Ovary (tissue), 9 donors: ENCODE results near the gene IKZF4. TPM values are rescaled to one million over a fixed set of nuclear protein-coding genes. Genes with fewer than 3 reads are reported as not detected.
"Not testable (repeated sequence)": the region's sequence is repeated elsewhere in the genome, so short reads cannot be mapped to it uniquely, and the experiment has no call there.

Source experiments
- DNase-seq, 5 donors: peaks; one replicate each; pipeline ENCODE4 v3.0.0-alpha.2; 2019 to 2020
- H3K27ac ChIP-seq, 2 donors: fragments of 200-600 bp; one replicate each; pipeline versions ENCODE4 v1.5.1 to v1.8.0; 2019 to 2022
- H3K27me3 ChIP-seq: fragments of 200-600 bp; one replicate; pipeline ENCODE4 v1.8.0; 2022
- H3K36me3 ChIP-seq: fragments of 200-600 bp; sonication (generic); one replicate; pipeline ENCODE4 v1.5.1; 2019
- H3K4me1 ChIP-seq: one replicate; pipeline ENCODE4 v1.8.1; 2013; ENCODE audit warnings: mild to moderate bottlenecking, moderate library complexity; ENCODE audit not compliant: insufficient read depth
- H3K4me3 ChIP-seq: fragments of 200-600 bp; sonication (generic); one replicate; pipeline ENCODE4 v1.5.1; 2017
- H3K9me3 ChIP-seq, 2 donors: fragments of 200-600 bp in 1 of 2; sonication (generic) in 1 of 2; one replicate each; pipeline versions ENCODE4 v1.5.1 to v1.8.1; 2013 to 2019; ENCODE audit warnings: mild to moderate bottlenecking in 1 of 2, moderate library complexity in 1 of 2
- EP300 ChIP-seq: sonication (generic); formaldehyde crosslinking; IDR thresholded peaks from one replicate; pipeline ENCODE4 v1.6.1; 2017; ENCODE audit warnings: antibody characterized with exemption
- POLR2A ChIP-seq: fragments of 450-650 bp; IDR thresholded peaks from one replicate; pipeline ENCODE4 v1.6.1; 2017; ENCODE audit warnings: antibody characterized with exemption, mild to moderate bottlenecking, moderate library complexity
- WGBS, 3 donors: extraction: QIAGEN DNeasy Blood & Tissue Kit in 1 of 3; methylation state at CpG; one replicate each; pipeline versions ENCODE4 v1.1.5 to v1.1.7; 2013 to 2017; 5-methylcytosine and 5-hydroxymethylcytosine counted together
- intact Hi-C, 4 donors: fragments of 100-400 bp; cut with DNase I; formaldehyde crosslinking; loops; one replicate each; pipeline versions ENCODE4 v1.11.0 to v1.15.1; 2022 to 2023
- polyA plus RNA-seq, 2 donors: library from polyadenylated mRNA; stranded (reverse); fragments of 200-250 nt in 1 of 2; fragments of 350-450 nt in 1 of 2; fragmentation: Illumina TruSeq in 1 of 2; extraction: RNeasy Lipid Tissue Mini Kit (QIAGEN cat#74804) in 1 of 2; gene quantifications; one replicate each; pipeline ENCODE4 v1.2.3, GENCODE V29; 2013 to 2014
- total RNA-seq, 7 donors: library from RNA; depleted of rRNA in 2 of 7; stranded (reverse); fragments of >200 nt in 2 of 7; fragmentation: NEBNext Ultra II Directional in 3 of 7; extraction: Animal tissue kit (Norgen Biotek cat#: 25700) in 3 of 7; gene quantifications; one replicate each; pipeline versions ENCODE4 v1.1.0 to v1.2.4, GENCODE V29; 2016 to 2023
- TF ChIP-seq, protein P1 (sequence below), 3 donors: fragments of 450-650 bp in 2 of 3; fragments of 200-600 bp in 1 of 3; IDR thresholded peaks; one replicate each; pipeline versions ENCODE4 v1.5.1 to v1.8.0; 2016 to 2022; ENCODE audit warnings: antibody characterized with exemption in 3 of 3, mild to moderate bottlenecking in 1 of 3
- donor health status: DM: no; HTN: no; CAD: no; lungs with moderate emphysema.
- donor health status: DM: no; HTN: no; CAD: no.
- donor health status: Bipolar disorder and iron deficiency.
- donor health status: DM: yes; HTN: yes; CAD: no.
- donor health status: DM: no; HTN: no; CAD: no.
- donor health status: DM: yes; HTN: yes; CAD: no.

Gene IKZF4
- total and polyA plus RNA-seq, 9 donors, result 4.0 to 33.2 (median 15.9) TPM

DNA sequence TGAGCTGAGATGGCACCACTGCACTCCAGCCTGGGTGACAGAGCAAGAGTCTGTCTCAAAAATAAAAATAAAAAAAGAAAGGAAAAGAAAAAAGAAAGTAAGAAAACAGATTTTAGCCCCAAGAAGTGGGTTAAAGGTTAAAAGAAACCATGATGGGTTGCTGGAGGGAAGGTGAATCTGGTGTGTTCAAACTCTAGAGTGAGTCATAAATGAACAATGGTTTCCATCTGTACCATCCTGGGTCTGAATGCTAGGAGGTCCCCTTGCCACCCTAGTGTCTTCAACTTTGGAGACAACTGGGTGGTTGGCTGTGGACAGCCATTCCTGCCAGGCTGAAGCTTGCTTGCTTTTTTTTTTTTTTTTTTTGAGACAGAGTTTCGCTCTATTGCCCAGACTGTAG is 19.3 kb downstream of the IKZF4 start:
- intact Hi-C loops, result loop anchor here in 3 of 4 donors (2.0 to 10.0 kb wide), 3 partner anchors 43 to 295 kb away; partner anchors contain the start of genes SUOX (in 3 of the 3) and GDF11 (in 1 of the 3)
- 93 to 100% (median 100%) methylated on average over 1 of the region's 1 CpG for WGBS, 3 donors
- Histone ChIP-seq H3K9me3 (no peaks in the 10 kb centered on the region), H3K4me1 (no peaks in the 10 kb centered on the region), H3K36me3 (no peaks in the 10 kb centered on the region), H3K27ac (no peak overlapping the region), H3K4me3 (no peak overlapping the region), H3K27me3 (no peaks in the 10 kb centered on the region)
- DNase-seq, result no peak
- TF ChIP-seq POLR2A, result no peak
- TF ChIP-seq EP300, result no peak
- TF ChIP-seq, protein P1, sequence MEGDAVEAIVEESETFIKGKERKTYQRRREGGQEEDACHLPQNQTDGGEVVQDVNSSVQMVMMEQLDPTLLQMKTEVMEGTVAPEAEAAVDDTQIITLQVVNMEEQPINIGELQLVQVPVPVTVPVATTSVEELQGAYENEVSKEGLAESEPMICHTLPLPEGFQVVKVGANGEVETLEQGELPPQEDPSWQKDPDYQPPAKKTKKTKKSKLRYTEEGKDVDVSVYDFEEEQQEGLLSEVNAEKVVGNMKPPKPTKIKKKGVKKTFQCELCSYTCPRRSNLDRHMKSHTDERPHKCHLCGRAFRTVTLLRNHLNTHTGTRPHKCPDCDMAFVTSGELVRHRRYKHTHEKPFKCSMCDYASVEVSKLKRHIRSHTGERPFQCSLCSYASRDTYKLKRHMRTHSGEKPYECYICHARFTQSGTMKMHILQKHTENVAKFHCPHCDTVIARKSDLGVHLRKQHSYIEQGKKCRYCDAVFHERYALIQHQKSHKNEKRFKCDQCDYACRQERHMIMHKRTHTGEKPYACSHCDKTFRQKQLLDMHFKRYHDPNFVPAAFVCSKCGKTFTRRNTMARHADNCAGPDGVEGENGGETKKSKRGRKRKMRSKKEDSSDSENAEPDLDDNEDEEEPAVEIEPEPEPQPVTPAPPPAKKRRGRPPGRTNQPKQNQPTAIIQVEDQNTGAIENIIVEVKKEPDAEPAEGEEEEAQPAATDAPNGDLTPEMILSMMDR (IDR thresholded peaks at IDR 0.05), result no peak

DNA sequence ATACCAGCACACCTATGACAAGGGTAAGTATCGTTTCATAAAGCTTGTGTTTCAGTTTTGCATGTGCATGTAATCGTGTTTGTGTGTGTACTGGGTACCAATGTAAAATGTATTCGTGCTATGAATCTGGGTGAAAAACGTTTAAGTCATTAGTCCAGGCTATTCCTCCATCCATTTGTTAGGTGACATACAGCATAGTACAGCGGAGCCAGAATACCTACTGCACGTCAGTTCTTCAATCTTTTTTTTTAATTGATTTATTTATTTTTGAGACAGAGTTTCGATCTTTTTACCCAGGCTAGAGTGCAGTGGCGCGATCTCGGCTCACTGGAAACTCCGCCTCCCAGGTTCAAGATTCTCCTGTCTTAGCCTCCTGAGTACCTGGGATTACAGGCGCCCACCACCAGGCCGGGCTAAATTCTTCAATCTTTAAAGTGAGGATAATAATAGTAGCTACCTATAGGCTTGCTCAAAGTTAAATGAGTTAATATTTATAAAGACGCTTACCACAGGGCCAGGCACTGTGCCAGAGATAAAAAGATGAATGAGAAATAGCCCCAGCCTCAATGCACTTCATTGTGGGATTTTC is 20.2 kb downstream of the IKZF4 start:
- H3K27me3 ChIP-seq, result no peaks in the 10 kb centered on the region
- no peaks in the 10 kb centered on the region for H3K36me3 ChIP-seq
- H3K9me3 ChIP-seq, result no peaks in the 10 kb centered on the region
- peak in 2 of 5 donors; percentile 40 to 41 for DNase-seq
- H3K27ac ChIP-seq, result peak overlapping the region; percentile 84 to 94
- intact Hi-C loops, result loop anchor here in 3 of 4 donors (2.0 to 10.0 kb wide), 3 partner anchors 44 to 296 kb away; partner anchors contain the start of genes SUOX (in 3 of the 3) and GDF11 (in 1 of the 3)
- 51 to 63% (median 53%) methylated on average over 14 of the region's 14 CpGs for WGBS, 3 donors
- H3K4me1 ChIP-seq, result no peaks in the 10 kb centered on the region
- peak overlapping the region; percentile 85 for H3K4me3 ChIP-seq
- no peak for TF ChIP-seq EP300
- TF ChIP-seq, protein P1 (IDR thresholded peaks at IDR 0.05), result peak in 1 of 3 donors; percentile 32

DNA sequence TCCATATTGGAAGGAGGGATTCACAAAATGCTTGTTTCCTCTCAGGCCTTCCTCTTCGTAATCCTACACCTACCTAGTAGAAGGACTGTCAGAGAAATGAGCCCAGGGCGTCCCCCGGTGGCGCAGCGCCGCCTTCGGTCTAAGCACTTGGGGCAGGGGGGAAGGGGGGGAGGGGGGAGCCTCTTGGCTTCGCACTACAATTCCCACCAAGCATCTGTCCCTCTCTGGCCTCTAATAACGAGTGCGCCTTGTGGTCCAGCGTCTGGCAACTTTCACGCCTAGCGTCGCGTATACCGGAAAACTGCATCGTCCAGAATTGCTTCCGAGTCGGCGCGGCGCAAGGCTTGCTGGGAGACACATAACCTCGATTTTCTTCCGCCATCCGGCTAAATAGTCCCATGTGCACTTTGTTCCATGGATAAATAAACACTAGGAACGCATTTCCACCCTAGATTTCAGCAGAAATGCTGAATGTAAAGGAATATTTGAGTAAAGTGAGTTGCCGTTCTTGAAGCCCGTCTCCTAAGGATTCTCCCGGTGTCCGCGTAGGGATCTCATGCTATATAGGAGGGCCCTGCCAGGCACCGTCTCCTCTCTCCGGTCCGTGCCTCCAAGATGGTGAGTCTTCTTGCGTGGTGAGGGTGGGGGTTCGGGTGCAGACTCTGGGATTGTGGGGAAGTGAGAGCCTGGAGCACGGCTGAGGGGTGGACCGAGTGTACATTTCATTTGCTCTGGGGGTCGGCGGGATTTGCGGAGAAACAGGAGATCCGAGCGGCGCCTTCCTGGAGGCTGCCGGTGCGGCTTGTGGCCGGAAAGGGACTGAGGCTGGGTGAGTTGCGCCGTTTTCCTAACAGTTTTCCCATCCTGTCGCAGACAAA is 20.9 kb downstream of the IKZF4 start, which contains the start of gene RPS26:
RPS26 (plus strand) TSS at position 367 of the 878 bp plus-strand sequence; CDS start at position 616, 249 bp downstream.
- DNase-seq, result peak; percentile 96 to 98 (median 97)
- Histone ChIP-seq H3K27me3 (no peaks in the 10 kb centered on the region), H3K36me3 (no peaks in the 10 kb centered on the region), H3K4me1 (no peaks in the 10 kb centered on the region), H3K27ac (peak within 1 kb of the TSS; percentile 84 to 94), H3K9me3 (no peaks in the 10 kb centered on the region), H3K4me3 (peak within 1 kb of the TSS; percentile 85)
- WGBS, 3 donors, result 0% methylated on average over 50 of the region's 50 CpGs
- intact Hi-C loops, result loop anchor here in 3 of 4 donors (2.0 to 10.0 kb wide), 3 partner anchors 45 to 297 kb away; partner anchors contain the start of genes SUOX (in 3 of the 3) and GDF11 (in 1 of the 3)
- TF ChIP-seq EP300 (peak; percentile 54), POLR2A (peak; percentile 94)
- TF ChIP-seq, protein P1 (IDR thresholded peaks at IDR 0.05), result peak in 2 of 3 donors; percentile 35 to 36

DNA sequence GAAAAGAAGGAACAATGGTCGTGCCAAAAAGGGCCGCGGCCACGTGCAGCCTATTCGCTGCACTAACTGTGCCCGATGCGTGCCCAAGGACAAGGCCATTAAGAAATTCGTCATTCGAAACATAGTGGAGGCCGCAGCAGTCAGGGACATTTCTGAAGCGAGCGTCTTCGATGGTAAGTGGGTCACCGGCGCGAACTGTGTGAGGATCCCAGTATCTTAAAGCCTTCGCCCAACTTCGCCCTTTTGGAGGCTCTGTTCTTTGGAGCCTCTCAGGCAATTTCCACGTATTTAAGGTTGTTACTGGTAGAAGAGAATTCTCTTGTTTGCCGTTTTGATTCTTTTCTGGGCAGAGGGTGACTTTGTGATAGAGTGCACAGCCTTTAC is 21.6 kb downstream of the IKZF4 start:
- intact Hi-C loops, result loop anchor here in 2 of 4 donors (10.0 kb wide), 2 partner anchors 48 to 298 kb away; partner anchors contain the start of genes GDF11 (in 1 of the 2) and SUOX (in 1 of the 2)
- 0 to 1% (median 1%) methylated on average over 19 to 20 of the region's 20 CpGs for WGBS, 3 donors
- Histone ChIP-seq H3K4me3 (peak overlapping the region; percentile 85), H3K27ac (peak overlapping the region; percentile 84 to 94)
- H3K36me3 ChIP-seq, H3K9me3 ChIP-seq, H3K4me1 ChIP-seq, DNase-seq, H3K27me3 ChIP-seq: not testable (repeated sequence)
